C4-2B (cell line): Measurements from ENCODE around the gene ELMO1.

Experiments used
- H3K27ac ChIP-seq: fragments of 450-650 bp; 2 replicates; pipeline ENCODE4 v1.5.1; 2017
- CTCF ChIP-seq: fragments of 450-650 bp; conservative IDR thresholded peaks from 2 replicates; pipeline ENCODE4 v1.5.1; 2017; ENCODE audit warnings: mild to moderate bottlenecking
- ZFX ChIP-seq: fragments of 450-650 bp; IDR thresholded peaks from 2 replicates; pipeline ENCODE4 v1.6.1; 2017

The ELMO1 gene

GRCh38 chr7:37439653-37440026, 9.0 kb downstream of the ELMO1 start:
- TF ChIP-seq CTCF (no peak), ZFX (no peak)
- no peak overlapping the region for H3K27ac ChIP-seq

- no peak overlapping the region for H3K27ac ChIP-seq
- no peak for TF ChIP-seq ZFX
- no peak for TF ChIP-seq CTCF
Measured at GRCh38 chr7:37438906-37439652, 9.6 kb downstream of the ELMO1 start.

- no peak overlapping the region for H3K27ac ChIP-seq
- no peak for TF ChIP-seq ZFX
- no peak for TF ChIP-seq CTCF
Measured at GRCh38 chr7:37435156-37435855, 13.4 kb downstream of the ELMO1 start.

- no peak overlapping the region for H3K27ac ChIP-seq
- TF ChIP-seq ZFX (no peak), CTCF (no peak)
Measured at GRCh38 chr7:37434529-37434928, 14.1 kb downstream of the ELMO1 start.

GRCh38 chr7:37433166-37433565, 15.5 kb downstream of the ELMO1 start:
- TF ChIP-seq CTCF (peak; percentile 13), ZFX (no peak)

GRCh38 chr7:37432281-37432920, 16.3 kb downstream of the ELMO1 start:
- TF ChIP-seq CTCF: no peak
- no peak for TF ChIP-seq ZFX
- no peak overlapping the region for H3K27ac ChIP-seq

More at GRCh38 chr7:37433166-37433565, 15.5 kb downstream of the ELMO1 start:
- no peak overlapping the region for H3K27ac ChIP-seq

GRCh38 chr7:37431413-37431812, 17.3 kb downstream of the ELMO1 start:
- no peak overlapping the region for H3K27ac ChIP-seq
- no peak for TF ChIP-seq ZFX
- TF ChIP-seq CTCF: no peak
